ENCODE data around the gene NKX2-8.
A peak's percentile ranks its signal among the peaks of the same experiment; 100 is the strongest.

The NKX2-8 gene

DNA sequence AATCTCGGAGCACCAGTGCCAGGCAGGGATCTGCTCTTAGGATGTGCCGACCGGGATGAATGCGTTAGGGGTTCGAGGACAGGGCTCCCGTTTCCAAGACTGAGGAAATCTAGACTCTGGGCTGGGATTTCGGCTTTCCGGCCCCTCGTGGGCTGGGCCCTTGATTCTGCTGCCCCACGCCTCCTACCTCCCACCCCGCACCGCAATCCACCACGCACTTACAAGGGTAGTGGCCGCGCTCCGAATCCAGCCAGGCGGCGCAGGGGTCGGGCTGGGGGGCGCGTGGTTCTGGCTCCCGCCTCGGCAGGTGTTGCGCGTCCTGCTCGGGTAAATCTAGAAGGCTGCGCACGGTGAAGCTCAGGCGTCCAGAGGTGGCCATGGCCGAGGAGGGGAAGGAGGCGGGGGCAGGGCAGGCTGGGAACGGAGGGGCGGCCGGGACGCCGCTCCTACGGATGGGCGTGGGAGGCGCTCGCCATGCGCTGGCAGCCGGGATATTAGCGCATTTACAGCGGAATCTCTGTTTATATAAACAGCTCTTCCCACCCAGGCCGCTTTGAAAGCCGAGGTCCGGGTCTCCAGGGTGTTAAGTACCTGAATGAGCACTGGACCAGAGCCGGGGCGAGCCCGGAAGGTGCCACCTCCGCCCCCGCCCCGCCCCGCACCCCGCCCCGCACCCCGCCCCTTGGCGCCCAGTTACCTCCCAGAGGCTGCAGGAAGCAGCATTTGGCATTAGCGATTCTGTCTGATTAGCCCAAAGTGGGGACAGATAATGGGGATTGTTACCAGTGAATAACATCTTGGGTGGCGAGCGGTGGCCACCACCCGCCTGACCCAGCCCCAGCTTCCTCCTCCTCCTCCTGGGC lies at the start of gene NKX2-8:
Gene NKX2-8 (minus strand): TSS at position 604 of the 863 bp plus-strand sequence. CDS start 225 bp downstream, at position 379.
- DNase-seq (ENCODE audit: low spot score) = peak; percentile 71

DNA sequence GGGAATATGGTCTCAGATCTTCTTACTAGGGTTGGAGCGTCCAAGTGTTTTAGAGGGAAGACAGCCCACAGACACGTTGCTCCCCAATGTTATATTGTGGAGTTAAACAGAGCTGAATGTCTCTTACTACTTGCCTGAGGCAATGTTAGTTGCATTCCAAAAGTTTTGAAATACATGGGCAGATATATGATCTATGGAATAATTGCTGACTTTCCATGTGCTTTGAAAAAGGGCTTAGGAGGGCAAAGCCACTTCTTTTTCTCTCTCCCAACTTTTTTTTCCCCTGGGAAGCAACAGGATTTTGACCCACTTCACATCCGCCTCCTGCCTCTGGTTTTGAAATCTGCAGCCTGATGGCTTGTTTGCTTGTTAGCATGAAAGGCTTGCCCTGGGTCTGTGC lies 45.6 kb upstream of the NKX2-8 start:
- DNase-seq (ENCODE audit: low spot score) = no peak

DNA sequence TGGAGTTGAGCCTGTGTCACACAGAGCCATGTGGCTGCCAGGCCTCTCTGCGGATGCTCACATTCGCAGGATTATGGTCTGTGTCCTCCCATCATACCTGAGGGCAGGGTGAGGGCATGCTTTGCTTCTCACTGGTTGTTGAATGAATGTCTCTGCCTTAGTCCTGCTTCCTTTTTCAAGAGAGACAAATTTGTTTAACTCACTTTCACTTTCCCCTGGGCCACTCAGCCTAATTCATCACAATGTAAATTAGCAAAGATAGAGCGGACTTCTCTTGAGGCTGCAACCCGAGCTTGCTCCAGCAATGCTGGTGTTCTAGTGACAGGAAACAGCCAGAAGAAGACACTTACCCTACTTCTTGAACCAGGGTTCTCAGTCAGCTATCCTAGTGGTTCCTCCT lies 43.7 kb upstream of the NKX2-8 start:
- no peak for DNase-seq (ENCODE audit: low spot score)

DNA sequence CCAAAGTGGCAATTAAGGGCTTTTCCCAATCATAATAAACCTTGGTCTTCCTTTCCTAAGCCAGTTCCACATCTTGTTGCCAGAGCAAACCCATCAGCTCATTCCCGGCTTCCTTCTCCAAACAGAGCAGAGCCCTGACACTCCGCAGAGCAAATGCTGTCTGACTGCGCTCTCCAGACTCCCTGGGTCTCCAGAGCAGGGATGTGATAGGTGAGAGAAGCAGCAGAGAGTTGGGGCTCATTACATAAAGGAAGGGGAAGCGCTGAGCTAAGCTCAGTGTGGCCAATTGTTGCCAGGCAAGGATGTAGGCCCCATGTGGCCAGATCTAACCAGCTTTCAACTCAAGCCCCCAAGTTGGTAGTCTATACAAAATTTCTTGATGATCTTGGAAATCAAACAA lies 43.0 kb upstream of the NKX2-8 start:
- DNase-seq (ENCODE audit: low spot score) = no peak

DNA sequence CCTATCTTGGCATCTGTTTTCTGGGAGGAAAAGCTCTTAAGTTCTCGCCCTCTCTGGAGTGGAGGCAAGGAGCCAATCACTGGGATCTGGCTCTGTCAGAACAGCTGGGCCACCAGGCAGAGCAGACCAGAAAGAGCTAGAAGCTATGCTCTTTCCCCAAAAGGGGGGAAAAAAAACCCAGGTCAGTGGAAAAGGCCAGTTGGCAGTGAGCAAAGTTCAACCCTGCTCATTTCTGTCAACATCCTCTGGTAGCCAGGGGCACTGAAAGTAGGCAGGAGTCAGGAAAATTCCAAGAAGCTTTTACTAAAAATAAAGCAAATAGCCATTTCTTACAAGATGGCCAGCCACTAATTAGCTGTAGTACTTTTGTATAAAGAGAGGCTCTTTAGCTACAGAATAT lies 42.6 kb upstream of the NKX2-8 start:
- no peak for DNase-seq (ENCODE audit: low spot score)

DNA sequence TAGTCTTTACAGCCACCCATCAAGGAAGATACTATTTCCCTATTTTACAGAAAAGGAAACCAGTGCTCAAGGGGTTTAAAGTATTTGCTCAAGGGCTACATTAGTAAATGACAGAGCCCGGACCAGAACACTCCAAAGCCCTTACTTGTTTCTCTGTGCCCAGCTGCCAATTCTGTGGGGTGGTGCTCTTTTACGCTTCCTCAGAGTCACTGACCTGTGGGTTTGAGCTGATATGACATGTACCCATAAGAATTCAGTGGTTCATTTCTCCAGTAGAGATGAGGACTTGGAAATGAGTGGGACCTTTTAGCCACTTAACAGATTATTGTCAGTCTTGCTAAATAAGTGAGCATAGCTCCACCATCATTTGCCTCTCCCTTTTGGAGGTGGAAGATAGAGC lies 37.4 kb upstream of the NKX2-8 start:
- DNase-seq (ENCODE audit: low spot score) = no peak

DNA sequence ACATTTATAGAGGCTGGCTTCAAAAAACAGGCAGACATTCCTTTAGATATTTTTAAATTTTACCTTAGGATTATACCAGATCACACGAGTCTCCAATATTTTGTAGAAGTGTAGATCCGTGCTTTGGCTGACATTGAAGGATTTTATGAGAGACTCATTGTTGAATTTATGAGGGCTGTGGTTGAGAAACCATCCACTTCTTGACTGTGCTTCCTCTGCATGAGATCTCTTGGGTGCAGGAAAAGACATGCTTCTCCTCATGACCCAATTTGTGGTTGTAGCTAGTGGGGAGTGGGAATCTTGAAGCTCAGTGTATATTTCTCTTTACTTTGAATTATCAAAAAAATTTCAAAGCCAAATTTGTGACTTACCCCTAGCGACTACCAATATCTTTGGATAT lies 36.7 kb upstream of the NKX2-8 start:
- no peak for DNase-seq (ENCODE audit: low spot score)

DNA sequence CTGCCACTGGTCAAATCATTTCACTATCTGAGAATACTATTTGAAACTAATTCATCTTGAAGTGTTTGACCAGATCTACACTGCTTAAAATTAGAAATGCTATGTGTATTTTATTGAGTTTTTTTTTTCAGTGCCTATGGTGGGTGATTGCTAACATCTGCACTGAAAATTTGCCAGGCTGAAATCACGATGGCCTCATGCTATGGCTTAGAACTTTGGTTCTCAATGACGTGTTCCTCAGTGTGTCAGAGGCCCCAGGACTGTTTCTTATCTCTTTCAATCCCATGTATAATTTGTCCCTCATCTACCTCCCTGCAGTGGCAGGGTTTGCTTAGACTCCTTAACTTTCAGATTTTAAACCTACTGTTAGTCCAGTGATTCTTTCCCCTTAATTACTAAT lies 36.2 kb upstream of the NKX2-8 start:
- DNase-seq (ENCODE audit: low spot score) = no peak

DNA sequence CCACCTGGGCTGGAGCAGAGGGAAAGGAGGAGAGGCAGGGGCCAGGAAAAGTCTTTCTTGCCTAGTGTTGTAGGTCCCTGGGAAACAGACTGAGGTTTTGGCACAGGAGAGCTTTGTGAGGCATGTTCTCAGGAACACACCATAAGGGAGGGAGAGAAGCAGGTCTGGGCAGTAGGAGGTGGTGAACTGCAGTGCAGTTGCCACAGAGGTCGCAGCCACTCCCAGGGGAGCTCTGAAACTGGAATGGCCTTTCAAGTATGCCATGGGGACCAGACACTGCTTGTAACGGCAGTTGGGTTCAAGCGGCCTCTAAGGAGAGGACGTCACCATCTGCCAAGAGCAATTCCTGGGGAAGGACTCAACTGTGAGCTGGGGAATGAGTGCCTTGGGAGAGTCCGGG lies 35.4 kb upstream of the NKX2-8 start:
- DNase-seq (ENCODE audit: low spot score) = no peak

DNA sequence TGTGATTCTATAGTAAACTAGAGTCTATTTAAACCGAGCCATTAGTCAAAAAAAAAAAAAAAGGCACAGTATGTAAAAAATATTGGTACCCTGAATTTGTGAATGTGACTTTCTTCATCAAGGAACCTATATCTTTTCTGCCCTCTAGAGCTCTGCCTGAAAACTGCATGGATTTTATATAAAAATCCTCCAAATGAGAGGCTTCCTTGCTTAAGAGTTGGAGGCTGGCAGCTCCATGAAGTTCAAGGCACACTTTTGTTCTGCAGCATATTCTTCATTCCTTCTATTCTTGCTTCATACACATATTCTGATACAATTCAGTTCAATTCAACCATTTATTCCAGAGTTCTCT lies 23.1 kb upstream of the NKX2-8 start:
- no peak for DNase-seq (ENCODE audit: low spot score)

DNA sequence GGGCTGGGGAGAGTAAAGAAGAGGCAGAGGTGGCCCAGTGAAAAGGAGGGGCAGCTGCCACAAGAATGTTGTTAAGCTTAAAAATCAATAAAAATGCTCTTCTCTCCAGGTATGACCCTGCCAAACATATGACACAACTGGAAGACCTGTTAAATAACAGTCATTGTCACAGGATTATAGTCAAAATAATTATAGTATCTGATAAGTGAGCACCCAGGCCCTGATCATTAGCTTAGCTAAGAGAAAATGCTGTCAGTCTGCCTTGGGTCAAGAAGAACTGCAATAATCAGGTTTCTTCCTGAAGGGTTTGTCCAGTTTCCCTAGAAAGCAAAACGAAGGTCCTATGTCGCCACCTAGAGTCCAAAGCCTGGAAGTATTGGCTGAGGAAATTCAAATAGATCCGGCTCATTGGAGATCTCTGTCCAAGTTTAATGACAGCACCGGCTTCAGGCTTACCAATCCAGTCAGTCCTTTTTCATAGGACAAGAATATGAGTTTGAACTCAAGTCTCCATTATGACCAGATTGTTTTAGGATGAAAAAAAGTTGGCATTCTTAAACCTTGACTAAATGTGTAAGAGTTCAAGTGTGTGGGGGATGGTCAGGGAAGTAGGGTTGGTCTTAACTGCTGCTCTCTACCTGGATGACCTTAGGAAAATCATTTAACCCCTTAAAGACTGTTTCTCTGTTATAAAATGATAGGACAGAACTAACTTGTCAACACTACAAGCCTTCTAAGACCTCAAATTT lies 22.5 kb upstream of the NKX2-8 start:
- peak; percentile 82 for DNase-seq (ENCODE audit: low spot score)

DNA sequence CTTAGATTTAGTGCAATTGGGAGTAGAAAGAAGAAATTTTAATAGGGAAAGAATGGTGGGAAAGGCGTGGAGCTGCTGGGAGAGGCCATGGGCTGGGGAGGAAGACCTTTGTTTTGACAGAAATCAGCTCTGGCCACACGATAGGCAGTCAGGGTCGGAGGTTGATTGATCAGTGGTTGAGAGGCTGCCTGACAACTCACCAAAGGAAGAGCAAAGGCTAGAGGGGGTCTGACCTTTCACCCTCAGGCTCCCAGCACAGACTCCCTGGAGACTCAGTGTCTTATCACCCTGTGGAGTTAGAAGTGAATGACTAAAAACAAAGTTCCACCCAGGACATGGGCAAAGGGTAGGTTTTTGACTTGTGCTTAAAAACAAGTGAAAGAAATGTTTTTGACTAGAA lies 18.0 kb upstream of the NKX2-8 start:
- no peak for DNase-seq (ENCODE audit: low spot score)

DNA sequence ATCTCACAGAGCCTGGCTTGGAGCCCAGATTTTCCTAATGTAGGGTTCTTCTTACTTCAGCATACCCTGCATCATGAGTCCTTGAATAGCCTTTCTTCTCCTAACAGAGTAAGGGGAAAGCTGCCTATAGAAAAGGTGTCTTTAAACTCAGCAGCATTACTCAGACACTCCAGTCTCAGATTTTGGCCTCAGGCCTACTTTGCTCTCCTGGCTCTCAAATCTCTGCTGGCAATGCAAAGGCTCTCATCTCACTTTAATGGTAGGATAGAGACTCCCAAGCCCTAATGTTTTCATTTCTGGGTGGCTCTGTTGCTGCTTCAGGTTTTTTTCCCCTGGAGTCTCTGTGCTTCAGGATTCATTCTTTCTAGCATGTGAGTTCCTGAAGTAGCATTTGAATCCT lies 9.1 kb upstream of the NKX2-8 start:
- no peak for DNase-seq (ENCODE audit: low spot score)

DNA sequence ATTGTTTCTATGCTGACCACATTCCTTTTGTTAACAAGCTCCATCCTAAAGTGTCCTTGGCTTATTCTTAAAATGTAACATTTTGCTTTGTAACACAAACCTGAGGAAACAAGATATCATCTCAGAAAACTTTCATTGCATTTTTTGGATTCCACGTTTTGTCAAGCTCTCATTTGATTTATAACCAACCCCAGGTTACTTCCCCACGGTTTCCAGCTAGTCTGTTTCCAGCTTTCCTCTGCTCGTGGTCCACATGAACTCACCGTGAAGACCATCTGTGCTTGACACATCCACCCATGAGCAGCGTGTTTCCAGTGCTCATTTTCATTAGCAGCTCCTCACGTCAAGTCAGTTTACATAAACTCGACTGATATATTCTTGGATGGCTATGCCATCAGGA lies 6.4 kb upstream of the NKX2-8 start:
- DNase-seq (ENCODE audit: low spot score) = no peak

DNA sequence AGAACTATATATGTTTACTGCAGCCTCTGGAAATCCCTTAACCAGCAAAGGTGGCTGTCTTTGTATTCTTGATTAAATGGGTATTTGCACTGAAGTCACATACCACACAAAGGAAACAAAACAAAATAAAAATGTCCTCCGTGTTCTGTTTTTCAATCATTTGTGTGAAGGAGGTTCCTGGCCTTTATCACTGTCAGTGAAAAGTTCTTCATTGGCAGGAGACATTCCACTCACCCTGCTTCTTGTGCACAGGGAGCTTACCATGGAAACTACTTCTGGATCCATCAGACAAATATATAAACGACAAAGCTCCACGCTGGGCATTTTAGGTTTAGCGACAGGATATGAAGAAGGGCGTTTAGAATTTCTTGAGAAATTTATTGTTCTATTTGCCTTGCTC lies 5.7 kb upstream of the NKX2-8 start:
- DNase-seq (ENCODE audit: low spot score) = no peak

DNA sequence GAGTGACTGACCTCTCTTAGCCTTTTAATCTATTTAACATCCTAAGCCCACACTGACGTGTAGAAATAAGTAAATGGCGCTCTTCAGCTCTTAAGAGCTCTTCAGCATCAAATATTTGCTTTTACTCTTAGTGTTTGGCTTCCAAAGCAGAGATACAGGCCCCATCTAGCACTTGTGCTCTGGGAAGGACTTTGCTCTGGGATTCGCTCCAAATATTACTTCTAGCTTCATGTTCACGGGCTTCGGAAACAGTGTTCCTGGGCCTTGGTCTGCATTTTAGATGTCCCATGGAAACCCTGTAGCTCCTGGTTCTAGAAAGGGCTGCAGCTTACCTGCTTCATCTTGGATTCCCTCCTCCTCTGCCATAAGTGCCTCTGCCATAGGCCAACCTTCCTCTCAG lies 2.7 kb upstream of the NKX2-8 start:
- no peak for DNase-seq (ENCODE audit: low spot score)

DNA sequence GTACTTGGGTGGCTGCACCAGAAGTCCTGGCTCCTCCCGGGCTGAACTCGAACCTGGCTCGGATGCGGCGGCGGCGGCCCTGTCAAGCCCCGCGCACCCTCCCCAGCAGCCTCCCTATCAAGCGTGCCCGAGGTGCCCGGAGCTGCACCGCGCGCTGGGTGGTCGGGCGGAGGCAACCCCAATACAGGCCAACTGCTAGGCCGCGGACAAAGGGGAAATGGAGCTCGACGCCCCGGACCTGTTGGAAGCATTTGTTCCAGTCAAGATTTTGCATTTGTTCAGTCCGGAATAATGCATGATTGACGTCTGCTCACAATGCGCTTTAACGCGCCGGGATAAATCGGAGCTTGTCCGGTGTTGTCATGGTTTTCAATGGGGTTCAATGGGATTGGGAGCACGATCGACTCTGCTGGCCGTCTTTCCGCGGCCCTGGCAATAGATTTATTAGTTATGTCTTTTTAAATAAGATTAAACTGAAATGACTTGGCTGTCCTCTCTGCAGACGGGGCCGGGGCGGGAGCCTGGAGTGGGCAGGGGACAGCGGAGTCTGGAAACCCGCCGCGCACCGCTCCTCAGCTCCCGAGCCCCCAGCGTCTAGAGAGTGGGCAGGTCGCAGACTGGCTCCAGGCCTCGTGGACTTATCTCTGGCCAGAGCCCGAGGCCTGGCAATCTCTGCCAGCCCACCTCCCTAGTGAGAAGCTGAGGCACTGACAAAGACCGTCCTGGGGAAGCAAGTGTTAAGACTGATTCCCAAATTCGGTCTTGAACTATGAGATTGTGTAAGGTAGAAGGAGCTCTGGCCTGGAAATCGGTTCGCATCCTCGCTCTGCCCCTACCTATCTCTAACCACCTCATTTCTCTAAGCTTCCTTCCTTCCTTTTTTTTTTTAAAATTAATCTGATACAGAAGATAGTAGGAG lies 1.7 kb upstream of the NKX2-8 start:
- DNase-seq (ENCODE audit: low spot score) = no peak

DNA sequence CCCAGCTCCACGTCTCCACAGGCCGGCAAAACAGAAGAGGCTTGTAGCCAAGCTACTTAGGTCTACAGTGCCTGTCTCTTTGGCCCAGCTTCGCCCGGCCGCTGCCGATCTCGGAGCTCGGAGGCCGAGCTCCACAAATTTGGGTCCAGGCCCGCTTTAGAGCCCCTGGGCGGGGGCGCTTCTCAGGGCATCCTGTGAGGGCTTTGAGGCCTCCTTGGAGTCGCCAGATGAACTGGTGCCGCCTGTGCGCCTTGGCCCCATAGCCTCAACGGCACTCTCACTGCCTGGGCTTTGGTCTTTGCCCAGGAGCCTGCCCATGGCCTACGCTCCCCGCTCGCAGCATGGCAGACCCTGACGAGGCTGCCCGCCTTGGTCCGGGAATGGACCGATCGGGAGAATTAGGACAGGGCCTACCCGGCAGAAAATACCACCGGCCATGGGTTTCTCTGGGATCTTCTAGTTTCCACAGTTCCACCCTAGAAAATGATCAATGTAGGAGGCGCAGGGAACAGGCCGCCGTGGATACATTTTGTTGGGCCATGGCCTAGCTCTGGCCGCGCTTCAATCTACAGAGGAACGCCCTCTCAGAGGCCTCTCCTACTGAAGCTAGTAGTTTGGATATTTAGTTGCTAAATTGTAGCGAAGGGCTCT lies 953 bp upstream of the NKX2-8 start:
- DNase-seq (ENCODE audit: low spot score) = no peak

DNA sequence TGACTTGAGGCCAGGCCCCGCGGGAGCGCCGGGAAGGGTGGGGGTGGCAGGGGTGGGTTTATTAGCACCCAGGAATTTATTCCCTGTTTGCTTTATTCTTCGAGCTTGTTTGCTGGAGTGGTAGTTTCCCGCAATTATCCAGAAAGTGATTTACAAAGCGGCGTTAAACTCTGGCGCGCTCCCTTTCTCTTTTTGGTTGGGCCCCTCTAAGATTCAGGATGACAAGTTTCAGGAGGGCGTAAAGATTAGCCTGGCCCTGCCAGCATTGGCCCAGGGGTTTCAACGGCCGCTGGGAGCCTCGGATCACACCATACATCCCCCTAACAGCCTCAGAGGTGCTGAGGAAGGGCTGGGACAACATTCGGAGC lies 444 bp upstream of the NKX2-8 start:
- no peak for DNase-seq (ENCODE audit: low spot score)

DNA sequence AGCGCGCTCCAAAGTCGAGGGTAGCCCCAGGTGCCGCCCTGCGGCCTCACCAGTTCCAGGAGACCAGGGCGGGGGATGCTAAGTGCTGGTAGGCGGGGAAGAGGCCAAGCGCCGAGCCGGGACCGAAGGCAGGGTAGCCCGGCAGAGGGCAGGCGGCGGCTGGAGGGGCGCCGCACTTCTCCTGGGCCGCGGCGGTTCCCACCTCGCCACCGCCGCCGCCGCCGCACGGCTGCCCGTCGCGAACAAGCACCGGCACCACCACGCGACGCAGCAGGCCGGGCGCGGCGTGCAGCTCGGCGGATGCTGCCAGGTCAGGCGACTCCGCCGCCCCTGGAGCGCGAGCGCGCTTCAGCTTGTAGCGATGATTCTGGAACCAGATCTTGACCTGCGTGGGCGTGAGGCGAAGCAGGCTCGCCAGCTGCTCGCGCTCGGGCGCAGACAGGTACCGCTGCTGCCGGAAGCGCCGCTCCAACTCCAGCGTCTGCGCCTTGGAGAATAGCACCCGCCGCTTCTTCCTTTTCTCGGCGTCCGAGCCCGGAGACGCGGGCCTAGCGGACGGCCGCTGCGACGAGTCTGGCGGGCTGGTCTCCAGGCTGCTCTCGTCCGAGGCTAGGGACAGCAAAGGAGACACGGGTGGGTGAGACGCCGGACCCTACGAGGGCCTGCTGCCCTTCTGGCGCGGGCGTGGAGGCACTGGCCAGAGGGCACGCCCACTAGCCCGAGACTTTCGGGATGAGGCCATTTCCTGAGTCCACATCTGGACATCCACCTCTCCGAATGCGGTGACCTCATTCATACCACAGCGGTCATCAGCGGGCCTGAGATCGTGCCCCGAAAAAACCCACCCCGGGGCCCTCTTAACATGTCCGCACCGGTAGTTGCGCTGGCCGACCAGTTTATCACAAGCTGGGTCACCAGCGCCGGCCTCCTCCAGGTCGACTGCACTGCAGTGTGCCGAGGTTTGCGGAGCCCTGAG lies 1.3 kb downstream of the NKX2-8 start:
- DNase-seq (ENCODE audit: low spot score) = peak; percentile 77

Data from iPS-NIHi11 (cell line).